ENCODE results near the gene ALS2CL. TPM values are rescaled to one million over a fixed set of nuclear protein-coding genes. Genes with fewer than 3 reads are reported as not detected.
A peak's percentile ranks its signal among the peaks of the same experiment; 100 is the strongest.

Gene ALS2CL
- total RNA-seq, 1 donor from 2014 or later, result 55.7 TPM

- ATAC-seq, result peak; percentile 89
Measured at GRCh38 chr3:46629551-46630517, 63.6 kb downstream of the ALS2CL start.

- ATAC-seq, result peak; percentile 22
Measured at GRCh38 chr3:46628901-46629369, 64.5 kb downstream of the ALS2CL start.

- ATAC-seq, result no peak
Measured at GRCh38 chr3:46627078-46627477, 66.4 kb downstream of the ALS2CL start.

DNA sequence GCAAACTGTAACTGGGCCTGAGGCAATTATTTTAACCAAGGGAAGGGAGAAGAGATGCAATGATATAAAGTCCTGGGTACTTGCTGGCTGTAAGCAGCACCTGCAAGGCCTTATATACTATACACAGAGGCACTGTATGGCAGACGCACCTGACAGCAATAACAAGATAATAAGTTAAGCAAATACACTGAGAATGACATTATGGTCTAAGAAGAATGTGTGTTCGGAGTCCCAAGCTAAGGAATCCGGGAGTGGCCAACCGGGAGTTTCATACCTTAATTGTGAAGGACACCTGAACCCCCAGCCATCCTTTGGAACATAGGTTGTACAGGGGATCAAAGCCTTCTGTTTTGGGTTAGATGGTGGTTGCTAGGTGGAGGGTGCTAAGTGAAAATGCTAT is 67.4 kb downstream of the ALS2CL start:
- ATAC-seq, result no peak

DNA sequence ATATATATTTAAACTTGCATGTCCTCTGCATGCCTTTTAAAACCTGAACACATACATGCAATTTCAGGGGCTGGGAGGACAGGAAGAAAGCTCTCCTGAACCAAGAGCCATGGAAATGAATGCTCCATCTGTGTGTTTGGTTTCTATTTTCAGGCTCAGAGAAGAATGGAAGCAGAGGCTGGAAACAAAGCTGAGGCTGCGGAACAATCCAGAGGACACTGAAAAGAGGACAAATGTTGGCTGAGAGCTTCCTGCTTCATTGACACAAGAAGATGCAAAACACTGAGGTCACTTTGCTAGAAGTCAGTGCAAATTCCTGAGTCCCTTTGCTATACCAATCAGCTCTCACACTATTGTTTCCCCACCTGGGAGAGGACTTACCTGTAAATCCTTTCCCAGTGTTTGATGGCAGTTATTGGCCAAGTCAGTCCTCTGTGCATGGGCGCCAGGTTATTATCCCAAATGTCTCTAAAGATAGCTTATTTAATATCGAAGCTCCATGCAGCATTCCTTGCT is 68.4 kb downstream of the ALS2CL start:
- no peak for ATAC-seq

- no peak for ATAC-seq
Measured at GRCh38 chr3:46624533-46624932, 68.9 kb downstream of the ALS2CL start.

DNA sequence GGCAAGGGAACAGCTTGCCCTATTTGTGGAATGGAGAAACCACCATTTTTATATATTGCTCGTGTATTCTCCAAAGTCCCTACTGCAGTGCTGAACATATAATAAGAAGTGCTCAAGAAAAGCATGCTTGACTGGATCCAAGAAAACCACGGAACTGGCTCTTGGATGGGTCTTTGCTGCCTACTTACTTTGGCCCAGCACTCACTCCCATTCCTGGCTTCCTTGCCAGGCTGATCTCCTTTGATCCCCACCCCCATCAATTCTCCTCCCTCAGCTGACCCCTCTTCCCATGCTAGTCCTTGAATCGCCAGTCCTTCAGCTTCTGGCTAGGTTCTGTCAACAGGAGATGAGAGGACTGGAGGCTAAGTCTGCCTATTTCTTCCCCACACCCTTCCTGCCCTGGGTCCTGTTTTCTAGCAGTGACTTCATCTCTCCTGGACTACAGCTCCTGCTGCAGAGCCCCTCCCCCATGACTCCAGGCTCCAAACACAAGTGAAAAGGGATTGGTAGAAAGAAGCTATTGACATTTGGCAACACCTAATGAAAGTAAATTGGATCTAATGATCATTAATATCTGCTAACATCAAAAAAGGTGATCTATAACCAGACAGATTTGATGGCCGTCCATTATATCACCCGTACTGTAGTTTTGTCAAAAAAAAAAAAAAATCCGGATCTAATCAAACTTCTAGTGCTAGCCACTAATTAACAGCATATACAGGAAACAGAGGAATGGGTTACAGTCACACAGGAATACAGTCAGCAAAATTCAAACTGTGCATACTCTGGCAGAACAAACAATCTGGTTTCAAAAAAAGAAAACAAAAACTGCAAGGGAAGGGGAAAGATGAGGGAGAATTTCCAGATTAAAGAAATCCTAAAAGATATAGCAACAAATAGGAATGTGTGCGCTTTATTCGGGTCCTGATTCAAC is 73.4 kb downstream of the ALS2CL start:
- ATAC-seq, result no peak

Other genes starting within 250 kb of the ALS2CL start
- gene LTF, start 228.8 kb downstream of the ALS2CL start, total RNA-seq, result 108 TPM
- gene RTP3, start 195.7 kb downstream of the ALS2CL start, total RNA-seq, result not detected
- gene LRRC2, start 127.4 kb downstream of the ALS2CL start, total RNA-seq, result 0.28 TPM
- gene FAM240A, start 81.2 kb downstream of the ALS2CL start, total RNA-seq, result not detected
- 1.6 TPM for gene TMIE, start 7.7 kb upstream of the ALS2CL start, total RNA-seq
- gene PRSS50, start 24.2 kb upstream of the ALS2CL start, total RNA-seq, result not detected
- gene MYL3, start 169.8 kb upstream of the ALS2CL start, total RNA-seq, result 0.36 TPM
- gene PTH1R, start 184.0 kb upstream of the ALS2CL start, total RNA-seq, result 0.28 TPM